Neural crest cell (in vitro differentiated cells): ENCODE data around the gene DCAF6. TPM values are rescaled to one million over a fixed set of nuclear protein-coding genes. Genes with fewer than 3 reads are reported as not detected.

Experiments used
- DNase-seq: peaks from one replicate; pipeline ENCODE4 v3.0.0; 2021; ENCODE audit warnings: low read depth, mixed read lengths, low spot score
- H3K27ac Mint-ChIP-seq: one replicate; pipeline ENCODE4 v1.8.0; 2021; ENCODE audit warnings: mild to moderate bottlenecking, mixed read lengths; ENCODE audit not compliant: unreplicated experiment
- H3K27me3 Mint-ChIP-seq: 2 replicates; pipeline ENCODE4 v1.8.0; 2021; ENCODE audit warnings: low read depth, mild to moderate bottlenecking, mixed read lengths
- H3K36me3 Mint-ChIP-seq: 2 replicates; pipeline ENCODE4 v1.8.0; 2021; ENCODE audit warnings: low read depth, mild to moderate bottlenecking, mixed read lengths
- H3K4me1 Mint-ChIP-seq: 2 replicates; pipeline ENCODE4 v1.8.0; 2021; ENCODE audit warnings: mixed read lengths
- H3K4me3 Mint-ChIP-seq: one replicate; pipeline ENCODE4 v1.8.0; 2021; ENCODE audit warnings: mild to moderate bottlenecking, mixed read lengths
- H3K9me3 Mint-ChIP-seq: 2 replicates; pipeline ENCODE4 v1.8.0; 2021; ENCODE audit warnings: mixed read lengths
- CTCF ChIP-seq: fragments of 200-600 bp; sonication (generic); conservative IDR thresholded peaks from 2 replicates; pipeline ENCODE4 v1.5.0; 2021; ENCODE audit warnings: antibody characterized with exemption, mild to moderate bottlenecking
- total RNA-seq: library from RNA; stranded (reverse); gene quantifications from 2 replicates; pipeline ENCODE4 v1.2.1, GENCODE V29; 2021

DCAF6 gene
- total RNA-seq, 1 donor from 2014 or later: 15.9 TPM

GRCh38 chr1:167968569-167968968 lies 32.1 kb downstream of the DCAF6 start:
- TF ChIP-seq CTCF: no peak
- Mint-ChIP-seq H3K36me3 (peaks cover 7% of the 10 kb centered on the region), H3K27me3 (no peaks in the 10 kb centered on the region), H3K4me3 (no peak overlapping the region), H3K4me1 (peaks cover 5% of the 10 kb centered on the region), H3K9me3 (no peaks in the 10 kb centered on the region), H3K27ac (no peak overlapping the region)
- no peak for DNase-seq

GRCh38 chr1:167973832-167974231 lies 37.3 kb downstream of the DCAF6 start:
- Mint-ChIP-seq H3K4me1 (no peaks in the 10 kb centered on the region), H3K4me3 (no peak overlapping the region), H3K9me3 (no peaks in the 10 kb centered on the region), H3K36me3 (peaks cover 12% of the 10 kb centered on the region), H3K27ac (no peak overlapping the region), H3K27me3 (no peaks in the 10 kb centered on the region)
- no peak for DNase-seq
- TF ChIP-seq CTCF: no peak

- Mint-ChIP-seq H3K4me1 (no peaks in the 10 kb centered on the region), H3K4me3 (no peak overlapping the region), H3K27me3 (no peaks in the 10 kb centered on the region), H3K9me3 (no peaks in the 10 kb centered on the region), H3K36me3 (peaks cover 12% of the 10 kb centered on the region), H3K27ac (no peak overlapping the region)
- DNase-seq: no peak
- TF ChIP-seq CTCF: no peak
Observed at GRCh38 chr1:167974698-167975097, 38.2 kb downstream of the DCAF6 start.

GRCh38 chr1:167977245-167977644 lies 40.8 kb downstream of the DCAF6 start:
- no peaks in the 10 kb centered on the region for H3K27me3 Mint-ChIP-seq
- peaks cover 18% of the 10 kb centered on the region for H3K36me3 Mint-ChIP-seq
- TF ChIP-seq CTCF: no peak
- H3K4me1 Mint-ChIP-seq: no peaks in the 10 kb centered on the region
- DNase-seq: no peak
- H3K9me3 Mint-ChIP-seq: peaks cover 6% of the 10 kb centered on the region
- no peak overlapping the region for H3K4me3 Mint-ChIP-seq
- H3K27ac Mint-ChIP-seq: no peak overlapping the region

- Mint-ChIP-seq H3K4me3 (no peak overlapping the region), H3K4me1 (no peaks in the 10 kb centered on the region), H3K27ac (no peak overlapping the region), H3K27me3 (no peaks in the 10 kb centered on the region), H3K9me3 (peaks cover 6% of the 10 kb centered on the region), H3K36me3 (peaks cover 11% of the 10 kb centered on the region)
- TF ChIP-seq CTCF: no peak
- DNase-seq: no peak
Observed at GRCh38 chr1:167981933-167982332, 45.5 kb downstream of the DCAF6 start.

- H3K9me3 Mint-ChIP-seq: peaks cover 6% of the 10 kb centered on the region
Observed at GRCh38 chr1:167983797-167984420, 47.4 kb downstream of the DCAF6 start.

More at GRCh38 chr1:167983797-167984420, 47.4 kb downstream of the DCAF6 start:
- Mint-ChIP-seq H3K4me3 (no peak overlapping the region), H3K27ac (no peak overlapping the region), H3K4me1 (no peaks in the 10 kb centered on the region), H3K27me3 (no peaks in the 10 kb centered on the region), H3K36me3 (peaks cover 7% of the 10 kb centered on the region)
- DNase-seq: no peak
- TF ChIP-seq CTCF: no peak
